GM19463 (cell line): Measurements from ENCODE around the gene STK11IP.
"Not testable (repeated sequence)": the region's sequence is repeated elsewhere in the genome, so short reads cannot be mapped to it uniquely, and the experiment has no call there.

Experiments used
- ATAC-seq: cut with Tn5 transposase; IDR thresholded peaks from one replicate; pipeline ENCODE4 v1.9.1; 2021; ENCODE audit warnings: mild to moderate bottlenecking, moderate library complexity; ENCODE audit not compliant: unreplicated experiment

Gene STK11IP

DNA sequence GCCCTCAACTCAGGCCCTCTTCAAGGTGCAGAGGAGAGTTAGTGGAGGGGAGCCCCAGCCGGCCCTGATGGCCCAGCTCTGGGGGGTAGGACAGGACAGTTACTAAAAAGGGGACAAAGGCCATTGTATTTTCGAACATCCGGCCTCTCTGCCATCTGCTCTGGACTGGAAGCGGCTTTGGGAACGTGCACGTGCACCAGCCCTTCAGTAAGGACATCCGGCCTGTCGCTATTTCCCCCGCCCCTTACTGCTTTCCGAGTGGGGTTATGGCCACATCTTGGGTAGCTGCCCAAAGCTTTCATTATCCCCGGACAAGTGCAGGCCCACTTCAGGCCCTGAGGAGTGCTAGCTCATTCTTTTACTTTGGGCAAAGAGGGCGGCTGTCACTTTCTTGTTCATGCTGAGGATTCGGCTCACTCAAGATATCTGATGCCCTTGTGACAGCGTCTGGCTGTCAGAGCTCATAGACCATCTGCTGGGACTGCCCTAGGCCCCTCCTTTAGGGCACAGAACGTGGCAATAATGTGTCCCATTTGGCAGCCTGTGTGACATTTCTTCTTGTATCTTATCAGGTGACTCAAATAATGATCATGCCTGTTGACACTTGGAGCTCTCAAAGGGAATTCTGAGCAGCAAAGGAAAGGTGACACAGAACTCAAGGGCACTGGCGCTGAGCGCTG, 47.3 kb downstream of the STK11IP start:
- no peak for ATAC-seq

- no peak for ATAC-seq
Measured at GRCh38 chr2:219645631-219646527, 48.2 kb downstream of the STK11IP start.

GRCh38 chr2:219648176-219648575, 50.5 kb downstream of the STK11IP start:
- ATAC-seq: no peak

GRCh38 chr2:219648963-219649362, 51.3 kb downstream of the STK11IP start:
- no peak for ATAC-seq

DNA sequence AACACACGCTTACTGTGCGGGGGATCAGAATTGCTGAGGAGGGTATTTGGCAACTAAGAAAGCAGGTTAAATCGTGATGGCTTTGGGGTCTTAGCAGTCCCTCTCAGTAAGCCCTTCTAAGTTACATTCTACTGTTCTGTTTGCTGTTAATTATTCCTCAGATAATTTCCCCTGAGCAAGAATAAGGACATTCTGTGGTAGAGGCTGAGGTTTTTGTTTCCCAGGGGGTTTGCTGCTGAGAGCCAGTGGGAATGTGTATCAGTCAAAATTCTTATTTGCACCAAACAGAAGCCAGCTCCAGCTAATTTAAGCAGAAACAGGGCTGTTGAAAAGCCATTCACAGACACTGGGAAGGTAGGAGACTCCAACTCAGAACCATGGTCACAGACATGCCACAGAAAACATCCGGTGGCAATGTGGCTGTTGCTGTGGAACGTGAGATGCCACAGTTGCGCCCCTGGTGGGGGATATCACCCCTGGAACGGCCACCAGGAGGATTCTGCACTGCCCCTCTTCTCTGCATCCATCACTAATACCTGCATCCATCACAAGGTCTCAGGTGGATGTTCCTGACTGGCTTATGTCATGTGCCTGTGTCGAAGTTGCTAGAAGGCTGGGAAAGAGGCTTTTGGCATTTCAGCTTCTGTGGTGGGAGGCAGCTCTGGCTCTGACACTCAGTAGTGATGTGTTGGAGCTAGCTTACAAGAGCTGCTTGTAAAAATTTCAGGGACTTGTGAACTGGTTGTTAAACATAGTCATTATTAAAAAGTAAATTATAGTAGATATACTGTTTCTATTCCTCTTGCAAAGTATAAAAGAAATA, 53.0 kb downstream of the STK11IP start:
- no peak for ATAC-seq

DNA sequence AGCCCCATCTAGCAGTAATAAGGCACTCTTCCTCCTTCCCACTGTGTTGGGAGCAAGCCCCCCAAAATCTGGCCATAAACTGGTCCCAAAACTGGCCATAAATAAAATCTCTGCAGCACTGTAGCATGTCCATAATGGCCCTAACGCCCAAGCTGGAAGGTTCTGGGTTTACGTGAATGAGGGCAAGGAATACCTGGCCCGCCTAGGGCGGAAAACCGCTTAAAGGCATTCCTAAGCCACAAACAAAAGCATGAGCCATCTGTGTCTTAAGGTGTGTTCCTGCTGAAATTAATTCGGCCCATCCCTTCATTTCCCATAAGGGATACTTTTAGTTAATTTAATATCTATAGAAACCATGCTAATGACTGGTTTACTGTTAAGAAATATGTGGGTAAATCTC, 54.0 kb downstream of the STK11IP start:
- not testable (repeated sequence) for ATAC-seq

GRCh38 chr2:219656526-219656925, 58.9 kb downstream of the STK11IP start:
- ATAC-seq: no peak

GRCh38 chr2:219658196-219658846, 60.7 kb downstream of the STK11IP start:
- no peak for ATAC-seq

GRCh38 chr2:219658874-219659273, 61.2 kb downstream of the STK11IP start:
- no peak for ATAC-seq

DNA sequence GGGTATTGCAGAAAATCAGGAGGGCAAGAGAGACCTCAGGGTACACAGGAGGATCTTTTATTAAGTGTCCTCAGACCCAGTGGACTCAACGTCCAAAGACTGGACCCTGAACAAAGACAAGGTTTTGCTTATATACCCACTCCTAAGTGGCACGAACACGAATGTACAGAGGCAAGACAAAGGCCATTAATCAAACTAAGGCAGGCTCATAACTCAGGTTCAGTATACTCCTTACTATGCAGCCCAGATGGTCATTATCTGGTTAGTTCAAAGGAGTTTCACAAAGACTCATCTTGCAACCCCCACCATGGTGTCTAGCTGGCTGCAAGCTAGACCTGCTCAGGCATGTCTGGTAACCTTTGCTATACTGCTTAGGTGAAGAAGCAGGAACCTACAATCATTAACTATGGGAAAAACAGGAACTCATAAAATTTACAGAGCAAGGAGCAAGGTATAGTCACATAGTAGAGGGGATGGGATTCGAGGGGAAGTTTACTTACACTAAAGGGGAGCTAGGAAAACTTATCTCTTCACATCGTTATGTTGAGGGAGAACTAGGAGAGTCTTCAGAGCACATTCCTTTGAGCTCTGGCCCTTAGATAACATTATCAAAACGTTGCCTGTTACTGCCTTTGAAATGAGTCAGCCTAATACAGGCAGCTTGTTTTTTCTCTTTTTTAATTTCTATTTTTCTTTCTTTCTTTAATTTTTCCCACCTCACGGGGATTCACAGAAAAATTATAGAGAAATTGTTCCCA, 63.7 kb downstream of the STK11IP start:
- peak; percentile 98 for ATAC-seq

DNA sequence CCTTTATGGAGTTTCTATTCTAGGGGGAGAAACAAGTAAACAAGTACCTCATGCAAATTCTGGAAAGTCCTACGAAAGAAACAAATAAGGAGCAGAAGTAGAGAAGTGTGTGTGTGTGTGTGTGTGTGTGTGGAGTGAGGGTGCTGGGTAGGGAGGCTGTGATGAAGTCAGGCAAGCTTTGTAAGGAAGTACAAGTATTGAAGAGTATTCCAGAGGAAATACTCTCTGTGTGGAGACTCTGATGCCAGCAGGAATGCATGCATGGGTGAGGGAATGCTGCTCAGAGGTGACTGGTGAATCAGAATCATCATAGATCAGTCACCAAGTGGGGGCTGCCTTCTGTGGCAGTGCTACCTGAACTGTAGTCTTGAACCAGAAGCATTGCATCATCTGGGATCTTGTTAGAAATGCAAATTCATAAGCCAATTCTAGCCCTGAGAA, 64.3 kb downstream of the STK11IP start:
- peak; percentile 7 for ATAC-seq

DNA sequence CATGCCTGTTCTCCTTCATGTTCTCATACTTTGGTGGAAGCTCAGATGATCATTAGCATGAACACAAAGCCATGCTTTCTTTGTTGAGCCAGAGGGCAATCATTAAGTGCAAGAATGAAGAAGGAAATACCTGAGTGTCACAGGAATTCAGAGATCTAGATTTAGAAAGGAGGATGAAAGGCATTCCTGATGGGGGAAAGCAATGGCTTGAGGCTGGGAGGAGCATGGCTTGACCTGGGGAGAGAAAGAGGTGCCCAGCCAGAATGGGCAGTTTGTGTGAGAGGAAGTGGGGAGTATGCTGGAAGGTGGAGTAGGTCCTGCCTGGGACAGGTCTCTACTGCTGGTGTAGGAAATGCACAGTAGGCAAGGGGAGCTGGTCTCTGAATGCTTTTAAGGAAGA, 64.9 kb downstream of the STK11IP start:
- no peak for ATAC-seq

DNA sequence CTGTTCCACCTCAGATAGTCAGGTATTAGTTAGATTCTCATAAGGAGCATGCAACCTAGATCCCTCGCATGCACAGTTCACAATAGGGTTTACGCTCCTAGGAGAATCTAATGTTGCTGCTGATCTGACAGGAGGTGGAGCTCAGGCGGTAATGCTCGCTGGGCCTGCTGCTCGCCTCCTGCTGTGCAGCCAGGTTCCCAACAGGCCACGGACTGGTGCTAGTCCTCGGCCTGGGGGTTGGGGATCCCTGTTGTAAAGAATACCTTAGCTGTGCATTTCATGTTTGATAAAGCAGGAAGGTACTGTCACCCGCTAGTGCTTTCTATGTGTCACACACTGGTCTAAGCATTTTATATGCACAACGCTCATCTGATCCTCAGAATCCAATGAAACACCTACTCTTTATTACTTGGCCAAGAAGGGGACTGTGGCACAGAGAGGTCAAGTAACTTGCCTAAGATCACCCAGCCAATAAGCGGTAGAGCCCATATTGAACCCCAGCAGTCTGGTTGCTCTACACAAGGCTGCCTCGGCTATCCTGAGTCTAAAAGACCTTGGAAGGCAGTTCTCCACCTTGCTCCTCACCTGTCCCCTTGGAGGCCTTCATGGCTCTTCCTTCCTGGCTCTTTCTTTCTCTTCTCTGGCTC, 65.6 kb downstream of the STK11IP start:
- ATAC-seq: no peak

DNA sequence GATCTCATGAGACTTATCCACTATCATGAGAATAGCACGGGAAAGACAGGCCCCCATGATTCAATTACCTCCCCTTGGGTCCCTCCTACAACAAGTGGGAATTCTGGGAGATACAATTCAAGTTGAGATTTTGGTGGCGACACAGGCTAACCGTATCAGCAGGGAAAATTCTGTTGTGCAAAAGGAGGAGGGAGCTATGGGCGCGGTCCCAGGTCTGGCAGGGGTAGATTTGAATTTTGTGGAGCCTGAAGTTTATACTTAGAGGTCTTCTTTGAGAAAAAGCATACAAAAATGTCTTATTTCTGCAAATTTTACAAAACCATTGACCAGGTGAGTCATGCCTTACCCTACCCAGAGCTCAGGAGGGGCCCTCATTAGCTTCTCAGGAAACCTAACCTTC, 66.4 kb downstream of the STK11IP start:
- ATAC-seq: no peak

- no peak for ATAC-seq
Measured at GRCh38 chr2:219664944-219665343, 67.3 kb downstream of the STK11IP start.

- no peak for ATAC-seq
Measured at GRCh38 chr2:219665926-219666325, 68.3 kb downstream of the STK11IP start.
